ENCODE data around the gene DCUN1D1. TPM values are rescaled to one million over a fixed set of nuclear protein-coding genes. Genes with fewer than 3 reads are reported as not detected.

Gene DCUN1D1
- total RNA-seq, 1 experiment from 2014 or later: 71.7 TPM

- no peak overlapping the region for H3T11ph ChIP-seq (ENCODE audit: low read length)
- H3K14ac ChIP-seq (ENCODE audit: insufficient read depth, low read length): no peak overlapping the region
- H2BK120ac ChIP-seq (ENCODE audit: low read depth, low read length, poor library complexity, severe bottlenecking): no peak overlapping the region
- Mint-ChIP-seq H3K36me3 (ENCODE audit: insufficient read depth in 1 of 3, low read depth in 3 of 3) (no peaks in the 10 kb centered on the region), H3K4me1 (peaks cover 5 to 12% of the 10 kb centered on the region in 2 experiments), H3K27ac (no peak overlapping the region), H3K27me3 (ENCODE audit: low read depth) (no peaks in the 10 kb centered on the region), H3K4me3 (no peak overlapping the region), H3K9me3 (no peaks in the 10 kb centered on the region)
- no peak overlapping the region for H3K18ac ChIP-seq (ENCODE audit: insufficient read length, low read depth, low read length)
- H2BK15ac ChIP-seq (ENCODE audit: low read depth, low read length): no peak overlapping the region
- TF ChIP-seq, protein P1, sequence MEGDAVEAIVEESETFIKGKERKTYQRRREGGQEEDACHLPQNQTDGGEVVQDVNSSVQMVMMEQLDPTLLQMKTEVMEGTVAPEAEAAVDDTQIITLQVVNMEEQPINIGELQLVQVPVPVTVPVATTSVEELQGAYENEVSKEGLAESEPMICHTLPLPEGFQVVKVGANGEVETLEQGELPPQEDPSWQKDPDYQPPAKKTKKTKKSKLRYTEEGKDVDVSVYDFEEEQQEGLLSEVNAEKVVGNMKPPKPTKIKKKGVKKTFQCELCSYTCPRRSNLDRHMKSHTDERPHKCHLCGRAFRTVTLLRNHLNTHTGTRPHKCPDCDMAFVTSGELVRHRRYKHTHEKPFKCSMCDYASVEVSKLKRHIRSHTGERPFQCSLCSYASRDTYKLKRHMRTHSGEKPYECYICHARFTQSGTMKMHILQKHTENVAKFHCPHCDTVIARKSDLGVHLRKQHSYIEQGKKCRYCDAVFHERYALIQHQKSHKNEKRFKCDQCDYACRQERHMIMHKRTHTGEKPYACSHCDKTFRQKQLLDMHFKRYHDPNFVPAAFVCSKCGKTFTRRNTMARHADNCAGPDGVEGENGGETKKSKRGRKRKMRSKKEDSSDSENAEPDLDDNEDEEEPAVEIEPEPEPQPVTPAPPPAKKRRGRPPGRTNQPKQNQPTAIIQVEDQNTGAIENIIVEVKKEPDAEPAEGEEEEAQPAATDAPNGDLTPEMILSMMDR (conservative IDR thresholded peaks at IDR 0.05): no peak
- no peak overlapping the region for H3K4me2 ChIP-seq (ENCODE audit: insufficient read depth, insufficient read length, low read length)
- no peaks in the 10 kb centered on the region for H4K20me1 ChIP-seq (ENCODE audit: control insufficient read depth, insufficient read depth, insufficient read length)
- peaks cover 4% of the 10 kb centered on the region; the same call in 1 of the 2 replicates for H3K4me1 ChIP-seq (ENCODE audit: insufficient read depth, low read length)
- H4K5ac ChIP-seq (ENCODE audit: insufficient read length, low read depth, low read length): no peak overlapping the region
- H3K9me3 ChIP-seq (ENCODE audit: control insufficient read depth, low read depth, low read length): no peaks in the 10 kb centered on the region
- no peak overlapping the region for H2BK20ac ChIP-seq (ENCODE audit: low read depth, low read length, poor library complexity, severe bottlenecking)
- H3K4ac ChIP-seq (ENCODE audit: low read depth, low read length): no peak overlapping the region
- H3K56ac ChIP-seq (ENCODE audit: insufficient read length, low read depth, low read length): no peak overlapping the region
- no peak overlapping the region for H2AFZ ChIP-seq (ENCODE audit: low read length)
- no peak overlapping the region for H4K8ac ChIP-seq (replicated peaks; ENCODE audit: insufficient read length, low read depth, low read length)
- no peaks in the 10 kb centered on the region for H3K79me1 ChIP-seq (ENCODE audit: insufficient read depth, low read depth, low read length, poor library complexity, severe bottlenecking)
- H2BK5ac ChIP-seq (ENCODE audit: insufficient read length, low read length): no peak overlapping the region
- H2AK5ac ChIP-seq (ENCODE audit: insufficient read length, low read length): no peak overlapping the region
- H2BK12ac ChIP-seq (ENCODE audit: insufficient read length, low read depth, low read length): no peak overlapping the region
- no peaks in the 10 kb centered on the region for H3K23me2 ChIP-seq (ENCODE audit: insufficient read length, low read depth, low read length, poor library complexity, severe bottlenecking)
- H3K23ac ChIP-seq (ENCODE audit: insufficient read length, low read depth, low read length): no peak overlapping the region
- H3K79me2 ChIP-seq (ENCODE audit: insufficient read depth, low read length): peaks cover 2% of the 10 kb centered on the region; the same call in 1 of the 2 replicates
- no peak overlapping the region for H4K91ac ChIP-seq (ENCODE audit: insufficient read length, low read depth, low read length)
- H3K9ac ChIP-seq (ENCODE audit: extremely low read depth, insufficient read length, low read length): no peak overlapping the region
- H3K27me3 ChIP-seq (ENCODE audit: insufficient read depth, low read length): no peaks in the 10 kb centered on the region
- H3K27ac ChIP-seq (ENCODE audit: insufficient read length, low read depth, low read length): no peak overlapping the region
- DNase-seq: no peak
These were observed 3.5 kb upstream of the DCUN1D1 start for GRCh38 chr3:182983876-182984275.
